Activated CD4-positive, alpha-beta memory T cell treated with anti-CD3 and anti-CD28 coated beads for 36 hours (primary cell): Measurements from ENCODE around the gene TACR1. TPM values are rescaled to one million over a fixed set of nuclear protein-coding genes. Genes with fewer than 3 reads are reported as not detected.
A peak's percentile ranks its signal among the peaks of the same experiment; 100 is the strongest.

Source experiments
- CTCF ChIA-PET: fragments of 350-600 bp; sonication (Branson Sonifier 250); formaldehyde crosslinking; loops from one replicate; lab custom pipeline; 2021; ENCODE audit warnings: antibody characterized with exemption, inconsistent platforms; lab: Charles Lee
- POLR2A ChIA-PET: fragments of 350-600 bp; sonication (Branson Sonifier 250); formaldehyde crosslinking; loops from one replicate; lab custom pipeline; 2021; ENCODE audit warnings: antibody characterized with exemption; lab: Charles Lee
- DNase-seq: peaks from one replicate; pipeline ENCODE4 v3.0.0-alpha.2; 2020
- H3K27ac Mint-ChIP-seq: one replicate; pipeline ENCODE4 v1.8.0; 2021; ENCODE audit warnings: mixed read lengths
- H3K27me3 Mint-ChIP-seq: one replicate; pipeline ENCODE4 v1.8.0; 2021; ENCODE audit warnings: mixed read lengths
- H3K36me3 Mint-ChIP-seq: one replicate; pipeline ENCODE4 v1.8.0; 2021; ENCODE audit warnings: mixed read lengths
- H3K4me1 Mint-ChIP-seq: one replicate; pipeline ENCODE4 v1.8.0; 2021; ENCODE audit warnings: low read depth, mixed read lengths
- H3K4me3 Mint-ChIP-seq: one replicate; pipeline ENCODE4 v1.8.0; 2021; ENCODE audit warnings: mild to moderate bottlenecking, mixed read lengths
- H3K9me3 Mint-ChIP-seq: one replicate; pipeline ENCODE4 v1.8.0; 2021; ENCODE audit warnings: mixed read lengths
- intact Hi-C: fragments of 100-400 bp; cut with micrococcal nuclease; formaldehyde crosslinking; loops from one replicate; pipeline ENCODE4 v1.15.1; 2023
- microRNA-seq: library from miRNA; unstranded; fragments of <30 nt; microRNA quantifications from one replicate; pipeline ENCODE4 v1.2.0, GENCODE V29; 2022; ENCODE audit warnings: borderline number of aligned reads, borderline microRNAs expressed, borderline replicate concordance
- total RNA-seq, 2 experiments: library from RNA; stranded (reverse); gene quantifications; one replicate each; pipeline ENCODE4 v1.2.3, GENCODE V29; 2021

The TACR1 gene
- total RNA-seq, 2 experiments from 2014 or later = not detected

- Mint-ChIP-seq H3K36me3 (peaks cover 4% of the 10 kb centered on the region), H3K27ac (no peak overlapping the region), H3K27me3 (no peaks in the 10 kb centered on the region), H3K4me1 (no peaks in the 10 kb centered on the region), H3K9me3 (peaks cover 8% of the 10 kb centered on the region), H3K4me3 (no peak overlapping the region)
- ChIA-PET POLR2A (no interaction called here), CTCF (no interaction called here)
- intact Hi-C loops = no loop called here
- no peak for DNase-seq
Observed at GRCh38 chr2:75018162-75018561, 181.2 kb downstream of the TACR1 start.

- H3K9me3 Mint-ChIP-seq = peaks cover 8% of the 10 kb centered on the region
- H3K27ac Mint-ChIP-seq = no peak overlapping the region
- H3K36me3 Mint-ChIP-seq = peaks cover 7% of the 10 kb centered on the region
- no peaks in the 10 kb centered on the region for H3K27me3 Mint-ChIP-seq
- no peak for DNase-seq
- intact Hi-C loops = no loop called here
- H3K4me1 Mint-ChIP-seq = no peaks in the 10 kb centered on the region
- H3K4me3 Mint-ChIP-seq = no peak overlapping the region
- CTCF ChIA-PET = interaction anchor here (0.5 kb wide), 1 partner anchor 52 kb away, joined by 3 read pairs; no protein-coding TSS in a partner anchor
- POLR2A ChIA-PET = no interaction called here
Observed at GRCh38 chr2:75012080-75012479, 187.2 kb downstream of the TACR1 start.

GRCh38 chr2:75010571-75010970 lies 188.7 kb downstream of the TACR1 start:
- Mint-ChIP-seq H3K27ac (no peak overlapping the region), H3K4me1 (no peaks in the 10 kb centered on the region), H3K36me3 (peaks cover 8% of the 10 kb centered on the region), H3K27me3 (no peaks in the 10 kb centered on the region), H3K9me3 (peaks cover 8% of the 10 kb centered on the region), H3K4me3 (no peak overlapping the region)
- ChIA-PET CTCF (no interaction called here), POLR2A (interaction anchor here (1.0 kb wide), 1 partner anchor 91 kb away, joined by 3 read pairs; no protein-coding TSS in a partner anchor)
- intact Hi-C loops = no loop called here
- DNase-seq = no peak

- H3K27me3 Mint-ChIP-seq = no peaks in the 10 kb centered on the region
- ChIA-PET CTCF (interaction anchor here (0.5 kb wide), 1 partner anchor 84 kb away, joined by 5 read pairs; no protein-coding TSS in a partner anchor), POLR2A (no interaction called here)
- peaks cover 5% of the 10 kb centered on the region for H3K36me3 Mint-ChIP-seq
- no peaks in the 10 kb centered on the region for H3K9me3 Mint-ChIP-seq
- H3K27ac Mint-ChIP-seq = no peak overlapping the region
- H3K4me3 Mint-ChIP-seq = no peak overlapping the region
- H3K4me1 Mint-ChIP-seq = no peaks in the 10 kb centered on the region
- intact Hi-C loops = no loop called here
- DNase-seq = no peak
Observed at GRCh38 chr2:75007819-75008218, 191.5 kb downstream of the TACR1 start.

GRCh38 chr2:75007061-75007460 lies 192.3 kb downstream of the TACR1 start:
- H3K4me1 Mint-ChIP-seq = no peaks in the 10 kb centered on the region
- H3K4me3 Mint-ChIP-seq = no peak overlapping the region
- H3K27ac Mint-ChIP-seq = no peak overlapping the region
- H3K9me3 Mint-ChIP-seq = no peaks in the 10 kb centered on the region
- intact Hi-C loops = no loop called here
- H3K27me3 Mint-ChIP-seq = no peaks in the 10 kb centered on the region
- no peak for DNase-seq
- ChIA-PET CTCF (no interaction called here), POLR2A (no interaction called here)
- peaks cover 5% of the 10 kb centered on the region for H3K36me3 Mint-ChIP-seq

- Mint-ChIP-seq H3K36me3 (peaks cover 5% of the 10 kb centered on the region), H3K9me3 (no peaks in the 10 kb centered on the region), H3K4me1 (no peaks in the 10 kb centered on the region), H3K4me3 (no peak overlapping the region), H3K27me3 (no peaks in the 10 kb centered on the region), H3K27ac (no peak overlapping the region)
- ChIA-PET CTCF (no interaction called here), POLR2A (no interaction called here)
- DNase-seq = no peak
- intact Hi-C loops = no loop called here
Observed at GRCh38 chr2:75006041-75006440, 193.3 kb downstream of the TACR1 start.

GRCh38 chr2:75003773-75004172 lies 195.5 kb downstream of the TACR1 start:
- Mint-ChIP-seq H3K4me3 (no peak overlapping the region), H3K36me3 (peaks cover 8% of the 10 kb centered on the region), H3K9me3 (no peaks in the 10 kb centered on the region), H3K27ac (no peak overlapping the region), H3K27me3 (no peaks in the 10 kb centered on the region), H3K4me1 (no peaks in the 10 kb centered on the region)
- POLR2A ChIA-PET = no interaction called here
- intact Hi-C loops = no loop called here
- DNase-seq = no peak
- CTCF ChIA-PET = no interaction called here

GRCh38 chr2:75003276-75003675 lies 196.0 kb downstream of the TACR1 start:
- ChIA-PET CTCF (no interaction called here), POLR2A (no interaction called here)
- no peaks in the 10 kb centered on the region for H3K4me1 Mint-ChIP-seq
- H3K9me3 Mint-ChIP-seq = no peaks in the 10 kb centered on the region
- H3K4me3 Mint-ChIP-seq = no peak overlapping the region
- no peak for DNase-seq
- no peak overlapping the region for H3K27ac Mint-ChIP-seq
- H3K36me3 Mint-ChIP-seq = peaks cover 12% of the 10 kb centered on the region
- H3K27me3 Mint-ChIP-seq = no peaks in the 10 kb centered on the region
- intact Hi-C loops = no loop called here

- H3K4me3 Mint-ChIP-seq = no peak overlapping the region
- no peaks in the 10 kb centered on the region for H3K27me3 Mint-ChIP-seq
- ChIA-PET CTCF (no interaction called here), POLR2A (no interaction called here)
- no peak for DNase-seq
- H3K27ac Mint-ChIP-seq = no peak overlapping the region
- peaks cover 13% of the 10 kb centered on the region for H3K36me3 Mint-ChIP-seq
- intact Hi-C loops = no loop called here
- H3K9me3 Mint-ChIP-seq = no peaks in the 10 kb centered on the region
- no peaks in the 10 kb centered on the region for H3K4me1 Mint-ChIP-seq
Observed at GRCh38 chr2:75002007-75002406, 197.3 kb downstream of the TACR1 start.

- Mint-ChIP-seq H3K4me3 (no peak overlapping the region), H3K4me1 (no peaks in the 10 kb centered on the region), H3K27ac (no peak overlapping the region), H3K27me3 (no peaks in the 10 kb centered on the region), H3K36me3 (peaks cover 13% of the 10 kb centered on the region), H3K9me3 (no peaks in the 10 kb centered on the region)
- ChIA-PET CTCF (no interaction called here), POLR2A (no interaction called here)
- DNase-seq = no peak
- intact Hi-C loops = no loop called here
Observed at GRCh38 chr2:74999468-74999867, 199.9 kb downstream of the TACR1 start.

Small RNA genes lying within 50 kb of the gene (microRNA-seq; reads per million reads assigned to microRNA genes)
- gene MIR5000 = 5.5 reads per million, percentile 18 among the genes with 10 or more reads in this experiment

Other genes starting within 250 kb of the TACR1 start
- 10 to 100 TPM; 54.6 to 58.0 TPM for gene POLE4, start 240.9 kb downstream of the TACR1 start, total RNA-seq